Sigmoid colon (tissue), 4 donors: Measurements from ENCODE around the gene FN1.
A peak's percentile ranks its signal among the peaks of the same experiment; 100 is the strongest.

Experiments used
- POLR2A ChIP-seq, 2 donors: fragments of 450-650 bp; IDR thresholded peaks; one replicate each; pipeline ENCODE4 v1.6.1; 2016; ENCODE audit warnings: antibody characterized with exemption in 2 of 2, mild to moderate bottlenecking in 2 of 2, moderate library complexity in 2 of 2
- POLR2AphosphoS5 ChIP-seq, 4 donors: sonication (generic); formaldehyde crosslinking; IDR thresholded peaks; one replicate each; pipeline ENCODE4 v1.6.1; 2017; ENCODE audit warnings: antibody characterized with exemption in 4 of 4
- TF ChIP-seq, protein P1 (sequence below), 4 experiments: fragments of 450-650 bp in 3 of 4; fragments of 200-600 bp in 1 of 4; IDR thresholded peaks; one replicate each; pipeline ENCODE4 v1.5.1; 2016 to 2019; ENCODE audit warnings: antibody characterized with exemption in 4 of 4, mild to moderate bottlenecking in 3 of 4, moderate library complexity in 2 of 4

DNA sequence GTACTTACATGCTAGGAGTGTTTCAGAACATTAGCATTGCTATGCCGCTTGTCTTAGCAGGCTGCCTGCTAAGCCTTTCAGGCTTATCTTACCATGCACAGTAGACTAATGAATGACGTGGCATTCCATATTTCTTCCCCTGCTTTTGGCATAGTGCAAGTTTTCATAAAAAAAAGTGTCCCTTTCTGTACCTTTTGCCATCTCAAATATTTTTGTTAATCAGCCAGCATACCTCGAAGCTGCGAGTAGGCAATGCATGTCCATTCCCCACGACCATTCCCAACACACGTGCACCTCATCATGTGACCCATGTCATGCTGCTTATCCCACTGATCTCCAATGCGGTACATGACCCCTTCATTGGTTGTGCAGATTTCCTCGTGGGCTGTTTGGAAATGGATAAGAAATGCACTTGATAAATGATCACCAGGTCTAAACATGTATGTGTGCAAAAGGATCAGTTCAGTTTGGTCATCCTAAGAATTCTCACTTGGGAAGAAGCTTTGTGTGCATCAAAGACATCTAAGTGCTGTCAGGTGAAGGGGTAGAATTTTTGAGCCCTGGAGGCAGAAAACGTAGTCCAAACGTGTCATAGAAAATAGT lies 13.9 kb downstream of the FN1 start:
- TF ChIP-seq, protein P1, sequence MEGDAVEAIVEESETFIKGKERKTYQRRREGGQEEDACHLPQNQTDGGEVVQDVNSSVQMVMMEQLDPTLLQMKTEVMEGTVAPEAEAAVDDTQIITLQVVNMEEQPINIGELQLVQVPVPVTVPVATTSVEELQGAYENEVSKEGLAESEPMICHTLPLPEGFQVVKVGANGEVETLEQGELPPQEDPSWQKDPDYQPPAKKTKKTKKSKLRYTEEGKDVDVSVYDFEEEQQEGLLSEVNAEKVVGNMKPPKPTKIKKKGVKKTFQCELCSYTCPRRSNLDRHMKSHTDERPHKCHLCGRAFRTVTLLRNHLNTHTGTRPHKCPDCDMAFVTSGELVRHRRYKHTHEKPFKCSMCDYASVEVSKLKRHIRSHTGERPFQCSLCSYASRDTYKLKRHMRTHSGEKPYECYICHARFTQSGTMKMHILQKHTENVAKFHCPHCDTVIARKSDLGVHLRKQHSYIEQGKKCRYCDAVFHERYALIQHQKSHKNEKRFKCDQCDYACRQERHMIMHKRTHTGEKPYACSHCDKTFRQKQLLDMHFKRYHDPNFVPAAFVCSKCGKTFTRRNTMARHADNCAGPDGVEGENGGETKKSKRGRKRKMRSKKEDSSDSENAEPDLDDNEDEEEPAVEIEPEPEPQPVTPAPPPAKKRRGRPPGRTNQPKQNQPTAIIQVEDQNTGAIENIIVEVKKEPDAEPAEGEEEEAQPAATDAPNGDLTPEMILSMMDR (IDR thresholded peaks at IDR 0.05): no peak
- TF ChIP-seq POLR2AphosphoS5 (IDR thresholded peaks at IDR 0.05) (peak in 3 of 4 donors; percentile 2 to 25 (median 5)), POLR2A (IDR thresholded peaks at IDR 0.05) (no peak)
